ENCODE data around the gene LRIG3. TPM values are rescaled to one million over a fixed set of nuclear protein-coding genes. Genes with fewer than 3 reads are reported as not detected.
"Not testable (repeated sequence)": the region's sequence is repeated elsewhere in the genome, so short reads cannot be mapped to it uniquely, and the experiment has no call there.

The LRIG3 gene
- total and polyA plus RNA-seq, 11 donors = 1.8 to 8.9 (median 4.6) TPM

GRCh38 chr12:58906917-58907316 lies 13.4 kb downstream of the LRIG3 start:
- Histone ChIP-seq H3K4me1 (peaks cover 0 to 5% (median 0%) of the 10 kb centered on the region in 12 donors), H3K36me3 (peaks cover 0 to 73% (median 9%) of the 10 kb centered on the region in 9 donors), H3K27ac (no peak overlapping the region), H3K27me3 (no peaks in the 10 kb centered on the region), H3K9me3 (peaks cover 0 to 3% (median 0%) of the 10 kb centered on the region in 12 donors), H3K4me3 (no peak overlapping the region)
- WGBS, 4 donors = 77 to 92% (median 88%) methylated on average over 3 of the region's 3 CpGs
- intact Hi-C loops (cut with DNase I) = no loop called here
- TF ChIP-seq POLR2A (IDR thresholded peaks at IDR 0.05) = no peak
- no peak for TF ChIP-seq CTCF (IDR thresholded peaks at IDR 0.05)
- DNase-seq (no peak), ATAC-seq (no peak)

GRCh38 chr12:58905422-58905821 lies 14.9 kb downstream of the LRIG3 start:
- H3K9me3 ChIP-seq = peaks cover 0 to 3% (median 0%) of the 10 kb centered on the region in 12 donors
- H3K27me3 ChIP-seq = no peaks in the 10 kb centered on the region
- intact Hi-C loops (cut with DNase I) = no loop called here
- WGBS, 4 donors = 91 to 94% (median 92%) methylated on average over 9 of the region's 9 CpGs
- peaks cover 0 to 5% (median 0%) of the 10 kb centered on the region in 12 donors for H3K4me1 ChIP-seq
- no peak for TF ChIP-seq CTCF (IDR thresholded peaks at IDR 0.05)
- TF ChIP-seq POLR2A (IDR thresholded peaks at IDR 0.05) = no peak
- H3K36me3 ChIP-seq = peaks cover 0 to 58% (median 4%) of the 10 kb centered on the region in 9 donors
- ATAC-seq = no peak
- no peak overlapping the region for H3K4me3 ChIP-seq
- DNase-seq = no peak
- no peak overlapping the region for H3K27ac ChIP-seq

- DNase-seq; ATAC-seq; intact Hi-C loops (cut with DNase I); H3K4me1 ChIP-seq; H3K4me3 ChIP-seq; H3K27ac ChIP-seq; H3K27me3 ChIP-seq; H3K9me3 ChIP-seq: not testable (repeated sequence)
- 93 to 97% (median 96%) methylated on average over 1 of the region's 1 CpG for WGBS, 4 donors
- peaks cover 0 to 31% (median 4%) of the 10 kb centered on the region in 9 donors for H3K36me3 ChIP-seq
Measured at GRCh38 chr12:58902726-58903125, 17.6 kb downstream of the LRIG3 start.

- TF ChIP-seq POLR2A (IDR thresholded peaks at IDR 0.05) (no peak), CTCF (IDR thresholded peaks at IDR 0.05) (no peak)
- WGBS, 4 donors = 87 to 96% (median 93%) methylated on average over 5 of the region's 5 CpGs
- Histone ChIP-seq H3K36me3 (peaks cover 0 to 23% (median 4%) of the 10 kb centered on the region in 9 donors), H3K9me3 (peaks cover 0 to 3% (median 0%) of the 10 kb centered on the region in 12 donors), H3K4me3 (no peak overlapping the region), H3K4me1 (peaks cover 0 to 9% (median 0%) of the 10 kb centered on the region in 12 donors), H3K27ac (no peak overlapping the region), H3K27me3 (no peaks in the 10 kb centered on the region)
- DNase-seq = no peak
- intact Hi-C loops (cut with DNase I) = no loop called here
- no peak for ATAC-seq
Measured at GRCh38 chr12:58901664-58902063, 18.6 kb downstream of the LRIG3 start.

- H3K4me1 ChIP-seq = peaks cover 0 to 29% (median 3%) of the 10 kb centered on the region in 12 donors
- TF ChIP-seq POLR2A (IDR thresholded peaks at IDR 0.05) (no peak), CTCF (IDR thresholded peaks at IDR 0.05) (no peak)
- H3K9me3 ChIP-seq = no peaks in the 10 kb centered on the region
- no peak overlapping the region for H3K27ac ChIP-seq
- H3K36me3 ChIP-seq = no peaks in the 10 kb centered on the region
- H3K4me3 ChIP-seq = no peak overlapping the region
- ATAC-seq (no peak), DNase-seq (no peak)
- intact Hi-C loops (cut with DNase I) = no loop called here
- WGBS, 4 donors = 79 to 84% (median 79%) methylated on average over 4 of the region's 4 CpGs
- no peaks in the 10 kb centered on the region for H3K27me3 ChIP-seq
Measured at GRCh38 chr12:58897969-58898368, 22.3 kb downstream of the LRIG3 start.

Measured in heart left ventricle (tissue), 16 donors.